GM19328 (cell line): ENCODE data around the gene DSCAM.
"Not testable (repeated sequence)": the region's sequence is repeated elsewhere in the genome, so short reads cannot be mapped to it uniquely, and the experiment has no call there.

Source experiments
- ATAC-seq: cut with Tn5 transposase; IDR thresholded peaks from one replicate; pipeline ENCODE4 v1.9.1; 2021; ENCODE audit warnings: mild to moderate bottlenecking, moderate library complexity; ENCODE audit not compliant: unreplicated experiment

The DSCAM gene

DNA sequence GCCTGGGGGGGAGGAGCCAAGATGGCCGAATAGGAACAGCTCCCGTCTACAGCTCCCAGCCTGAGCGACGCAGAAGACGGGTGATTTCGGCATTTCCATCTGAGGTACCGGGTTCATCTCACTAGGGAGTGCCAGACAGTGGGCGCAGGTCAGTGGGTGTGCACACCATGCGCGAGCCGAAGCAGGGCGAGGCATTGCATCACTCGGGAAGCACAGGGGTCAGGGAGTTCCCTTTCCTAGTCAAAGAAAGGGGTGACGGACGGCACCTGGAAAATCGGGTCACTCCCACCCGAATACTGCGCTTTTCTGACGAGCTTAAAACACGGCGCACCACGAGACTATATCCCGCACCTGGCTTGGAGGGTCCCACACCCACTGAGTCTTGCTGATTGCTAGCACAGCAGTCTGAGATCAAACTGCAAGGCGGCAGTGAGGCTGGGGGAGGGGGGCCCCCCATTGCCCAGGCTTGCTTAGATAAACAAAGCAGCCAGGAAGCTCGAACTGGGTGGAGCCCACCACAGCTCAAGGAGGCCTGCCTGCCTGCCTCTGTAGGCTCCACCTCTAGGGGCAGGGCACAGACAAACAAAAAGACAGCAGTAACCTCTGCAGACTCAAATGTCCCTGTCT, 813.7 kb downstream of the DSCAM start:
- not testable (repeated sequence) for ATAC-seq

DNA sequence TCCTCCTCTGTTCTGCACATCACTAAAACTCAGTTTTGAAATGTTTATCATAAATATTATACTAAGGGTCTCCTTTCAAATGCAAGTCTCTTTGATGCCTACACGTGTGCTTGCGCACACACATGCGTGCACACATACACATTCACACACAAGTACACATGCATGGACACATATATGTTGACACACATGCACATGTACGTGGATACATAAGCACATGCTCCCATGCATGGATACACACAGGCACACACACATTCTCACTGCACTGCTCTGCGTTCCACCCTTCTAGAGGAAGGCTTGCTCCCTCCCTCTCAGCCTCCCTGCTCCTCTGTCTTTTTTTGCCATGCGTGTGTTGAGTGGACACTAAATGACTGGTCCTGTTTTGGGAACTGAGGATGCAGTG, 817.1 kb downstream of the DSCAM start:
- no peak for ATAC-seq

DNA sequence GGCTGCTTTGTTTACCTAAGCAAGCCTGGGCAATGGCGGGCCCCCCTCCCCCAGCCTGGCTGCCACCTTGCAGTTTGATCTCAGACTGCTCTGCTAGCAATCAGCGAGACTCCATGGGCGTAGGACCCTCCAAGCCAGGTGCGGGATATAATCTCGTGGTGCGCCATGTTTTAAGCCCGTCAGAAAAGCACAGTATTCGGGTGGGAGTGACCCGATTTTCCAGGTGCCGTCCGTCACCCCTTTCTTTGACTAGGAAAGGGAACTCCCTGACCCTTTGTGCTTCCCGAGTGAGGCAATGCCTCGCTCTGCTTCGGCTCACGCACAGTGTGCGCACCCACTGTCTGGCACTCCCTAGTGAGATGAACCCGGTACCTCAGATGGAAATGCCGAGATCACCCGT, 818.6 kb downstream of the DSCAM start:
- ATAC-seq = not testable (repeated sequence)

DNA sequence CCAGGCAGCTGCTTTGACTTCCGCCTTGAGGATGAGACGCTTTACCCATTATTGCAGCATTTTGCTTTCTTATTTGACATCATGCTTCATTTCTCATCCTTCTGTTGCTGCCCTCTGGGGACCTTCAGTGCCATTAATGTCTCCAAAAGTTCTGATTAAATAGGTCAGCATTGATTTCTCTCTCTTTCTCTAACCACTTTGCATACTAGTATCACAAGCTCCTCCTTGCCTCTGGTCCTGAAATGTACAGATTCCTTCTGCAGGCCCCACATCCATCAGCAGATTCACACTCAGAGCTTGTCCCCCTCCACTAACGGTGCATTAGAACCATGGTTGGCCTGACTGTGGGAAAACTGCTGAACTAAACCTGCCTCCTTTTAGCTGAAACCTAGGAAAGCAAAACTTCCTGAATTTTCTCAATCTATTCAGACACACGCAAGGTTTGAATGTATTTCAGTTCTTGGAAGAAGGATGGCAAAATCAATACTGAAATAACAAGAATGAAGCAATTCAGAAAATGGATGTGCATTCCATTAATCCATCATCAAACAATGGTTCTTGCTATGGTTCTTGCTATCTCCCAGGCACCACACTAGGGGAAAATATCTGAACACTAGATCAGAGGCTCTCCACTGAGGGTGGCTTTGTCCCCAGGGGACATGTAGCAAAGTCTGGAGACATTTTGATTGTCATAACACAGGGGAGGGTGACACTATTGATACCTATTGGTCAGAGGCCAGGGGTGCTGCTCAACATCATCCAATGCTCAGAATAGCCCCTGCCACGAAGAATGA, 825.2 kb downstream of the DSCAM start:
- no peak for ATAC-seq

DNA sequence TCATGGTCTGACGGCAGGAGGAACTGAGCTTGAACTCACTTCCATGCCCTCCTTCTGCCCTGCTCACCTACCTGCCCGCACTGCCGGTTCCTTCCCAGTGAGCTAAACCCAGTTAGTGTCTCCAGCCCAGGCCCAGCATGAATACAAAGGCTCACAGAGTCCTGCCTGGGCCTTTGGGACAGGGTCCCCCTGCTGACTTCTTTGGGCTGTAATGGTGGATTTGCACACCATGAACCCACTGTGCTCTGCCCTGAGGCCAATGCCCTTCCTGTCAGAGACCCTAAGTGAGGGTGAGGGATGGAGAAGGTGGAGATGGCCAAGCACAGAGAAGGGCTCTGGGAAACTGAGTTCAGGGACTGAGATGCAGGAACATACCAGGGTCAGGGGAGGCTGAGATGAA, 826.3 kb downstream of the DSCAM start:
- no peak for ATAC-seq

DNA sequence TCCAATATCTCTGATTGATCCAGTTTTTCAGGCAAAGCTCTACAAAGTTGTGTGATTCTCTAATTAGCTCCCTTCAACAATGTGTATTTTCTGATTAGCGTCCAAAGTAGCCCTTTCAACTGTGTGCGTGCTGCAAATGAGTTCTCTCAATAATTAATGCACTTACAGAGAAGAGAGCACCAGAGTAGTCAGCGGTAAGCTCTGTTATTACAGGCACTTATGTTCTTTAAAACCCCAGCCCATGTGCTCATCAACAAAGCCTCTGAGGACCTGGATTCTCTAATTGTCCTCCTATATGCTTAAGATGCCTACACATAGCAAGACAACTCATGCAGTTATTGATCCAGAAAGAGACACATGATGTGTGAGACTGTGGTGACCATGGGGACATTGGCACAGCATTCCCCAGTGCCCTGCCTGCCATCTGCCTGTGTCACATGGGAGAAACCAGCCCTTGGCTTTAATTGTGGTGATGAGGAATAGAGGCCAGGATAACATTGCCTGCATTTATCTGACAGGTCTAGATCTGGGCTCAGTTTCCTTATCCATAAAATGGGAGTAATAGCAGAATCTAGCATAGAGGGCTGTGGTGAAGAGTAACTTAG, 828.0 kb downstream of the DSCAM start:
- ATAC-seq = no peak

DNA sequence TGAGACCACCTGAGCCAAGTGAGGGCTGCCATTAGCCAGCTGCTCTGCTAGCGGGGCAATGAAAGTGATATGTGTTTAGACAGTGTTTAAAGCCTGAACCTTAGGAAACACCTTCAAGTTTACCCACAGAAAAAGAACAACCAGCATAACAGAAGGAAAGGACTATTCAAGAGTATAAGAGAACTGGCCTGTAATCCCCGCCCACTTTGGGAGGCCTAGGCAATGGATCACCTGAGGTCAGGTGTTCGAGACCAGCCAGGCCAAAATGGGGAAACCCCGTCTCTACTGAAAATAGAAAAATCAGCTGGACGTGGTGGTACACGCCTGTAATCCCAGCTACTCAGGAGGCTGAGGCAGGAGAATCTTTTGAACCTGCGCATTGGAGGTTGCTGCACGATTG, 830.3 kb downstream of the DSCAM start:
- ATAC-seq = no peak

DNA sequence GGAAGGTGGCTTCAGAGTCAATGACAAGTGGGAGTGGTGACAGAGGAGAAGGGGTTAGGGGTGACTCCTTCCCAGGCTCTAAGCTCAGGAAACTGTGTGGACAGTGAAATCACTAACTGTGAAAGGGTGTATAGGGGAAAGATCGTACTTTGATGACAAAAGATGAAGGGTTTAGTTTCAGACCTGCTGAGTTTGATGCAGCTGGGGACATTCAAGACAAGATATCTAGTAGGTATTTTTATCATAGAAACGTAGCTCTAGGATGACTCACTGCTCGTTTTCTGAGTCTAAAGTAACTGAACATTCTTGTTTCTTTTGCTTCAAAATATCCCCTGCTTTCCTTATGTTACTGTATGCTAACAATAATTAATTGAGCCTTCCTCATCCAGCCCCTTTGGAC, 830.7 kb downstream of the DSCAM start:
- no peak for ATAC-seq

DNA sequence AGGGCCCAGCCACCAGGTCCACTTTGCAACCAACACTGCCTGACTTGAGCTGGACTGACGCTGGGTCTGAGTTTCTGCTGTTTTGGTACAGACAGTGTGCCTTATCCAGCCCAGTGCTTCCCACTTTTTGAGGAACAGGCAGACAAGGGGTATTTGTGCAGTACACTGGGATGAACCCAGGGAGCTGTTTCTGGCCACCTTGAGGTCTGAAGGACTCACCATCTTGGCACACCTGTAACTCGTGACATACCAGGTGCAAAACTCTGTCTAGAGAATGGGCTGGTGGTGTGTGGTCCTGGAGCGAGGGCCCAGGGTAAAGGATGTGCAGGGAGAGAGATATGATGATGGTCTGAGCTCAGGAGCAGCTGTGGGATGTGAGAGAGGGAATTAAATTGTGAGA, 831.1 kb downstream of the DSCAM start:
- ATAC-seq = no peak

DNA sequence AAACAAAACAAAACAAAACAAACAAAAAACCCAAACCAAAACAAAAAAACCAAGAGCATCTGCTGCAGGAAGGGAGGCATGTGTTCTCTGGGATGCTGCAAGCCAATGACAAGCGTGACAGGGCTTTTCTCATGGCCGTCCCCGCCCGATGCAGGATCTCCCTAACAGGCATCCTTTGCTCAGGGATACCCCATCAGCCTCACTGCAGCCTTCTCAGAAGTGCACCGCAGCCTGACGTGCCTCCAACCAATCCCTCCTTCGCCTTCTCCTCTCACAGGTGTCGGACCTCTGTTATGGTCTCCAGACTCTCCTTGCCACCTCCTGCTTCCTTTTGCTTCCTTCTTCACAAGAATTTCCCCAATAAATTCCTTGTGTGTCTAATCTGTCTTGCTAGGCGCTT, 832.6 kb downstream of the DSCAM start:
- ATAC-seq = no peak

DNA sequence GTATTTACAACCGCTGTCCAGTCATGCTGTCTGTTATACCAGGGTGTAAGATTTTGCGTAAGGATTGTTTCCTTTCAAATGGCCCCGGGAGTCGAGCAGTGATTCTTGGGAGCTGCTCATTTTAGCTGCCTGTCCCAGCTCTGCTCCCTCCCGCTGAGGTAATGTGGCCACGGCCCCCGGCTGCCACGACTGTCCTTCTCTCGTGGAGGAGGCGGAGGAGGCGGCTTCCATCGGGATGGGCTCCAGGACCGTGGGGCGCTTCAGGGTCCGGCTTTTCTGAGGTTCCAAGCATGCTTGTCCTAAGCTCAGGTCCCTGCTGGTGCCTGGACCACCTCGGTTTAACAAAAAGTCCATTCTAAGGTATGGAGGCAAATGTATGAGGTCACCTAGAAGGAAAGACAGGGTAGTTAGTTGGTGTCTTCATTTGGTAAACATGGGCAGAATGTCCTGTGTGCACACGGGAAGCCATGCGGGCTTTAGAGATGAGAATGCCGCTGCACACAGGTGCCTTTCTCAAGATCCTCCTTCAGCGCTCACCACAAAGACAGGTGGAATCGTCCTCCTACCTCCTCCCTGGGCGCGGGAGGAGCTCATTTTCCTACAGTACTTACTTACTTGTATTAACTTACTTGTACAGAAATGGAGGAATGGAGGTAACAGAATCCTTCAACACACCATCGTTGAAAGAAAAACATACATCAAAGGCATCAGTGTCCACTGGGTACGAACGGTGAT, 833.8 kb downstream of the DSCAM start:
- no peak for ATAC-seq

DNA sequence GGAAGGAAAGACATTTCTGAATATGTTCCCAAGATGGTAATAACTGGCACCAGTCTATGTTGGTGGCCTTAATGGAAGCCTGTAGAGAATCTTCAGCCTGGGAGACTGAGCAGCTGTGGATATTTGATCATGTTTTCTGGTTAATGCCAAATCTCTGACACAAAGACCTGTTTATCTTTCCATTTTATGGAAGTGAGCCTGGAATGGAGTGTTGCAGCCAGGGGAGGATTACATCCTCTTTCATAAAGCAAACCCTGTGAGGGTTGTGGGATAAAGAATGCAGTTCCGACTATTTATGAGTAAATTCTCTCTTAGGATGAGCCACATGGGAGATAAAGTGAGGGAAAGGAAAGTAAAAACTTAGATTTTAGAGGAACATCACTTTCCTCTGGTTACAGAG, 835.6 kb downstream of the DSCAM start:
- ATAC-seq = no peak

DNA sequence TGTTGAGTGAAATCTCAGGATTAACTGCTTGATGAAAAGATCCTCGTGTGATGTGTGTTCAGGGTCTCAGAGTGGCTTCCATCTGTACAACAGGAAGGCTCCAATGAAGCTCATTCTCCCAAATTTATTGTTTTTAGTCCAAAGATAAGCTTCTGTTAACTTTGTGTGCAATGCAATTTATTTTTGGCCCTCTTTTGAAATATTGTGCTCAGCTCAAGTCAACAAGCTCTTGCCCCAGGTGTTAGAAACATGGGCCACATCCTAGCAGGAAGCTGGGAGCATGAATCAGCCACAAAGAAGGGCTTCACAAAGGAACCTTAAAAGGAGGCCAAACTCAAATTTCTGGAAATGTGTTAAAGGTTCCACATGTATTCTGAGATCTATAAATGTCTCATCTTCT, 844.0 kb downstream of the DSCAM start:
- ATAC-seq = no peak

DNA sequence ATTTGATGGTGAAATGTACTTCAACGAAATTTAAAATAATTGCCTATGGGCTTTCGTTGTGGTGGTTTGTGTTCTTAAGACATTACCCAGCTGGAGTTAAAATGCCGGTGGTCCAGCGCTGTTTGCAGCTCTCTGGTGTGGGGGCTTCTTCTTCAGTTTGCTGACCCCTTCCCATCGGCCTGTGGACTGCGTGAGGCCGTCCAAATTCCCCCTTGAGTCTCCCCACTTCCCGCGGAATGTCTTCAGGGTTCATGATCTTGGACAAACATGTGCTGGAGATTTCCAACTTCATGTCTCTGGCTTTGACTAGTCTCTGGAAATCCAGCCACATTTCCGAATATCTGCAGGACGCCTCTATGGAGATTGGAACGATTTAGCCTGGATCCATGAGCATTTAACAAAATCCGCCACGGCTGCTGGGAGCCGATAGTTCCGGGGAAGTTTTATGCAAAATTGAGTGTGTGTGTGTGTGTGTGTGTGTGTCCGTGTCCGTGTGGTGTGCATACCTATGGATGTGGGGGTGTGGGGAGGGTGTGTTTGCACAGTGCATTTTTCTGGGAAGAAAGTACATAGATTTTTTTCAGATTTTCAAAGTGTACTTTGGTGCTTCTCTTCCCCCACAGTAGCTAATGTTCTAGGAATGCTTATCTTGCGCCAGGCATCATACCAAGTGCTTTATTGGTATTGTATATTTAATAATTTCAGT, 862.5 kb downstream of the DSCAM start:
- no peak for ATAC-seq

DNA sequence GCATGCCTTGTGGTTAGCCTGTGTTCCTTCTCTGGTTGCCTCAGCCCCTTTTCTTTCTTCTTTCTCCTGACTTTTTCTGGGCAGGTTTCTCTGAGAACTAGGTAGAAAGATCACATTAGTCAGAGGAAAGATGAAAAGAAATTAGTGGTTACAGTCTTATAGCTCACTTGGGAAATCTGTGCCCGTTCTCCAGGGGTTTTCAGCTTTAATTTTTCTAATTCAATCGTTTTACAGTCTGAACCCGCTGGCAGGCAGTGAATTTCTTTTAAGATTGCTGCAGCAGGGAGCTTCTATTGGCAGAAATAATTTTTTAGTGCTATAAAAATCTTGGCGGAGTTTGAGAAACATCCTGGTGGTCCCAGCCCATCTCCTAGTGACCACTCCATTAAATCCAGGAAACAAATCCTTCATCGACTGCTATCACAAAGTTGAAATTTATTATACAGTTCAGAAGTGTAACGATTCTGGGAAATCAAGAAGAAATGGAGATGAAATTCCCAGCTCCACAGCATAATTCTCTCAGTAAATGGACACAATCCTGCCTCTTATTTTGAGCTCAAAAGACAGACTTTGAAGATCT, 866.6 kb downstream of the DSCAM start:
- no peak for ATAC-seq

DNA sequence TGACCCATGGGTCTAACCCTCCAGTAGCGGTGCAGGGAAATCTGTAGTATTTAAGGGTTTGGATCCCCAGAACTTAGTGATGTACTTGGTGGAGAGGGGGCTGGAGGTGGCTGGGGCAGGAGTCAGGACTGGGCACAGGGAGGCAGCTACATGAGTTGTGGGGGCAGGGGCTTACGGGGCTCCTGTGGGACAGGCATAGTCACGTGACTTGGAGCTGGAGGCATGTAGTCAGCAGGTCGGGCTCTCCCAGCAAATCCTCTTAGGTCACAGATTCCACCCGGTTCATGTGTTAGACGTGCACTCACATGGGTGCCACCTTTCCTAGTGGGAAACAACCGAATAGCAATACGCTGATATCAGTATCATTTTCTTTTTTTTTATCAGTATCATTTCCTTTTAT, 867.6 kb downstream of the DSCAM start:
- ATAC-seq = no peak

DNA sequence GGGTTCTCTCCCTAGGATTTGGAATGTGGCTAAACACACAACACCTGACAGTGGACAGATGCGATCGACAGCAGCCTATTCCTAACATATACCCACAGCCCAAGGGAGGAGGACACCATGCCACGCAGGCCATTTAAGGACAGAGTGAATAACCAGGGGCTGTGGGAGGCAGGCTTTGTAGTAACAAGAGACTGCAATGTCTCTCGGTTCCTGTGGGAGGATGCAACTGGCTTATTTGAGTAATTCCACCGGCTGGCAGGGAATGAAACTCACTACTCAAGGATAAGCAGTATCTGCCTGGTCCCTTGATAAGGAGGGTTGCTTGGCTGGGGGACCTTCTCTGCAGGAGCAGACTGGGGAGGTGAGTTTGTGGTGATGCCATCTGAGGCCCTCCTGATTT, 870.2 kb downstream of the DSCAM start:
- no peak for ATAC-seq

DNA sequence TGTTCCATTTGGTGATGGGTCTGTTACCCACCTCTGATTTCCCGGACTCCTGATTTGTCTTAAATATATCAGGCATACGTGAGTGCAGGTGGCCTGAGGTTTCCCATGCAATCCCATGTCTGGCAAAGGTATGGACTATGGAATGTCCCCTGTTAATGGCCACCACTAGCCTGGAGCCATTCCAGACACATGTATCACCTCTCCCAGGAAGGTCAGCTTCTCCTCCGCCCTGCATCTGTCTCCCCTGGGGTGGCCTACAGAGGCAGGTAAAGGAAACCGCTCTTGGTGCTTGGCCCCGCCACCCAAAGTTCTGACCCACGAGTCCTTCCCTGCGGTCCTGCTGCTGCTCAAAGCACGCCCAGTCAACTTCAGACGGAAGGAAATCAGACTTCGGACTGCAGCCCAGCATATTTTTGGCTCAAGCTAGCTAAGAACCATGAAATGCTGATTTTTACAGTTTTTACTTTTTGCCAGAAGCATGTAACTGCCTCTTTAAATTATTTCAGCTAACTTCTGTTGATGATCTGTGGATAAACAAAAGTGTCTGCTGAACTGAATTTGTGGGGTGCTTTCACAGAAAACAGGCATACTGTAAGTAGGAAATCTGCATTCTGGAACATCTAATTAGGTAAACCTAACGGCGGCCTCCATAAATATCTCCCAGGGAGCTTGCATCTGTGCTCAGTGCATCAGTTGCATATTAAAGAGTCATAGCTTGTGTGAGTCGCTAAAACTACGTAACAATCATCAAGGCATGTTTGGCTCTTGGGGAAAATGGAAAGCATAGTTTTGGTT, 873.8 kb downstream of the DSCAM start:
- ATAC-seq = no peak

DNA sequence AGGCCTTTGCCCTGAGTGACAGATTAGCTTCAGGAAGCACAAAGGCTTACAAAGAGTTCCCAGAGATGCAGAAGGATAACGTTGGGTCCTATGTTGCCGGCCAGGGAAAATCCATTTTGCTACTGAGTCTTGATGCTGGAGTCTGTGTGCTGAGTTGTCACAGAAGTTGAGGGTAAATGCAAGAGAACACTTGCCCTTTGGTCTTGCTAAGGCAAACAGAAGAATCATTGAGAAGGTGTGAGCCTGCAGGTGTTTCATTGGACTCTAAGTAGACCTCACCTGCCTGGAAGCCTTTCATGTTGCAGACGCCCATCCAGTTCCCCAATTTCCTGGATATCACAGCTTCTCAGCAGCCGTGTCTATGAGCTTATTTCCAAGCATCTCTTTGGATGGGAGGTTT, 874.5 kb downstream of the DSCAM start:
- no peak for ATAC-seq

DNA sequence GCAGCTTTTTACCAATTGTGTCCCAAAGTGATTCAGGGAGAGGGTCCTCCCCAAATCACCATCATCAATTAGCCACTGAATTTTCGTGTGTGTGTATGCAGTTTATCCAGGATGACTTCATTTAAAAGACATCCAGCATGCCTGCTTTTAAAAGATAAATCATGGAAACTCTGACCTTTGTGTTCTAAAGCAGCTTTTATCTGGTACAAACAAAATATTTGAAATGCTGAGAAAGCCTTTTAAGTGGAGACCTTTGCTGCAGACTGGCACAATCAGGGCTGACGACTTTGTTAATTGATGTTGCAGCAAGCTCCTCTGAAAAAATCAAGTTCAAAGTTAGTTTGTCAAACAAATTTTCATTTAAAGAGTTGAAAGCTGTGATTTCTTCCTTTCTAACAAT, 875.0 kb downstream of the DSCAM start:
- no peak for ATAC-seq
